AML-193 (cell line): ENCODE measurements around the gene UBA5.
A peak's percentile ranks its signal among the peaks of the same experiment; 100 is the strongest.

Source experiments
- DNase-seq, 2 experiments: peaks; one replicate each; lab custom pipeline; 2025; lab: John Stamatoyannopoulos, UW

Gene UBA5

DNA sequence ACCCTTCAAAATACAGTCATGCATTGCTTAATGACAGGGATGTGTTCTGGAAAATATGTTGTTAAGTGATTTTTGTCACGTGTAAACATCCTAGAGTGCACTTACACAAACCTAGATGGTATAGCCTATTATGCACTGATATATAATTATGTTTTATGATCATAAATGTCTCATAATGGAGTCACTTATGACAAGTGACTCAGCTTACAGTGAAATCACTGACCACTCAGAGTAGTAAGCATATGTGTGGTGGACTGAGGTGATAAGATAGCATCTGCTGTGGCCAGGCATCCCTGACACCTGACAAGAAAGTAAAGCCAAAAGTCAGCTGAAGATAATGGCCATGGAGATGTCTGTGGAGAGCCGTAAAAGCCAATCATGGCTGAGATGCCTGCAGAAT lies 5.9 kb upstream of the UBA5 start:
- DNase-seq, result no peak

DNA sequence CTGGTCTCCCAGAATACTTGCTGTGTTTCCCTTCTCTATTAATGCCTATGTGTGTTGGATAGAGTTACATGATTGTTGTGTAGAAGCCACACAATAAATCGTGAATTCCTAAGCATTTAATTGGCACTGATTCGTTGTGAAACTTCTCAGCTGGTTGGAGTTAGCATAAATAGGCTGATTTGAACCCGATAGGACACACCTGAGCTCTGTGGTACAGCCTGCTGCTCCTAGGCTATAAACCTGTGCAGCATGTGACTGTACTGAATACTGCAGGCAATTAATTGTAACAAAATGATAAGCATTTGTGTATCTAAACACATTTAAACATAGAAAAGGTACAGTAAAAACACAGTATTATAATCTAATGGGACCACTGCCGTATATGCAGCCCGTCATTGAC lies 5.4 kb upstream of the UBA5 start:
- DNase-seq, result no peak

DNA sequence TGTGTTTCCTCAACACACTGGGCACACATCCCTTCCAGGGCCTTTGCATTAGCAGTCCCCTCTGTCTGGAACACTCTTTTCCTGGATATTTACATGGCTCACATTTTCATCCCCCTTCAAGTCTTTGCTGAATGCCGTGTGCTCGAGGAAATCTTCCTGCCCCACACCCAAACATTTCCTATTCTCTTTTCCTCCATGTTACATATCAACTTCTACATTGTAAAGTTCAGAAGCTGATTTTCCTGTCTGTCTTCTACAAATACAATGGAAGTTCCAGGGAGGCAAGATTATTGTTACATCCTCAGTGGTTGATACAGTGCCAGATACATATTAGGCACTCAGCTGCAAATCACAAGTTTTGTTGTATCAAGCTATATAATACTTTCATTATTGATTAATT lies 4.7 kb upstream of the UBA5 start:
- DNase-seq, result no peak

DNA sequence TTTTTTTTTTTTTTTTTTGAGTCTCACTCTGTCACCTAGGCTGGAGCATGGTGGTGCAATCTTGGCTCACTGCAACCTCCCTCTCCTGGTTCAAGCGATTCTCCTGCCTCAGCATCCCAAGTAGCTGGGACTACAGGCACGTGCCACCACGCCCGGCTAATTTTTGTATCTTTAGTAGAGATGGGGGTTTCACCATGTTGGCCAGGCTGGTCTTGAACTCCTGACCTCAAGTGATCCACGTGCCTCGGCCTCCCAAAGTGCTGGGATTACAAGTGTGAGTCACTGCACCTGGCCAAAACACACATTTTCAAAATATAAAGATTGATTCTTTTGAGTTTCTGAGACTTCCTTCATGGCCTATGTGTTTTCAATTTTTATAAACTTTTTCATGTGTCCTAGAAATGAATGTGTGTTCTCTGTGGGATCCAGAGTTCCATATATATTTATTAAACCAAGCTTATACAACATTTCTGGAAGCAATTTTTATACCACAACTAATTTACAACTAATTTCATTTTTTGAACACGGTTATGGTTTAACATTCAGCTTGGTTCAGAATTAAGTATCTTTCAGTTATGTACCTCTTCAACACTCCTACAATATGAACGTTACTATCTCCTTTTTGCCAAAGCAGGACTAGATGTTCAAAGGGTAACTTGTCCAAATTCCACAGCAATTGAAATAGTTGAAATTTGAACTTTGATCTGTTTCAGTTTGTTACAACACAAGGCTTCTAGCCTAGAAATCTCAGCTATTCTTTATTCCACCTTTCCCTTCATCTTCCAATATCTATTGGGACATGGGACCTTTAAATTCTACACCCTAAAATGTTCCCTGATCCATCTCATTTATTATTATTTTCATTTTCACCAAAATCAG lies 2.0 kb upstream of the UBA5 start:
- no peak for DNase-seq

DNA sequence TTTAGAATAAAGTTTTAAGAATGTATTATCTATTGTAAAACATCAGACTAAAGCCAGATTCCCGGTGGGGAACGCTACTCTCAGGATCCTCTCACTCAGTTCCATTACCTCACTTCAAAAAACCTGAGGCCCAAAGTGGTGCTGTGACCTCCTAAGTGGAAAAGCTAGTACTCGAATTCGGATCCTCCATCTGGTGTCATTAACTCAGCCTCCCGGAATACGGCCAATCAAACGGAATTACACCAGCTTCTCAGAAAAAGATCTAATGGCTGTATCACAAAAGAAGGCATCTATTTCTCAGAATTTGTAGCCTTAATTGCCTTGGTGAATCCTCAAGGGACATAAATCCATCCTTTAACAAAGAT lies 1.1 kb upstream of the UBA5 start:
- DNase-seq, result peak; percentile 39 to 51

DNA sequence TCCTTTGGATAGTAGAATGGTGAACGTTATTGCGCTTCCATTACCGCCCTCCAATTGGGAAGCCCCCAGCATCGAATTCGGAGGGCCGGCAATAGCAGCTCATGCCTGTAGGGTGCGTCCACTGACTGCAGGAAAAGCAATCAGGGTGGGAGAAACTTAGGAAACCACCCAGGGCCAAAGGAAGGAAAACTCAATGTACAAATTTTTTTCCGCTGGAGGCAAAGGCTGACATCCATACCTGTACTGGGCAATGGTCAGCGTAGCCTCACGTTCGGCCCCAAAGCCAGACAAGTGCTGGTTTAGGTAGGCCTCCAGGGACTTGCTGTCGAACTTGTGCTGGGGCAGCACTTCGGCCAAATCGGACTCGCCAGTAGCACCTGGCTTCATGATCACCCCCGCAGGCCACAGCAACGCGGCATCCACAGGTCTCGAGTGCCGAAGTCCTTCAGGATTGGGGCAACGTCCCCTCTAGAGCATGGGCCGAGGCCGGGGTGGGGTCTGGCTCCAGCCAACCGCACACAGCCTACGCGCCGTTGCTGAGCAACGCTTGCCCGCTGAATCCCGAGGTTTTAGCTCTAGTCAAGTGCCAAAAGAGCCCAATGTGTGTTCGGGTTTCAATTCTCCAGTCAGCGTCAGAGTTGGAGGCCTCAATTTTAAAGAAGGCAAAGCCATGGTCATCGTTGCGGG lies 621 bp upstream of the UBA5 start, which contains the start of gene ACAD11:
ACAD11 (minus strand) TSS at position 445 of the 687 bp plus-strand sequence; CDS start at position 387, 58 bp downstream.
- DNase-seq, result peak; percentile 72 to 75

DNA sequence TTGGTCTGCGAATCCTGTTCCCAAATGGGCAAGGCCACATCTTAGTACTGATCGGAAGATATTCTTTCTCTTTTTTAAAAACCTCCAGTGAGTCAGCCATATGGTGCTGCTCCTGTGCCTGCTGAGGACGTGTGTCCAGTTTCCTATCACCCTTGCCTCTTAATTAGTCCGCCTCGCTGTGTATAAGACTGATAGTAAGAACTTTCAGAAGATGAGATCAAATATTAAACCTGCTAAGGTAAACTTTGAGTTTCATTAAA lies 612 bp downstream of the UBA5 start:
- DNase-seq, result peak in 1 of 2 experiments; percentile 56

DNA sequence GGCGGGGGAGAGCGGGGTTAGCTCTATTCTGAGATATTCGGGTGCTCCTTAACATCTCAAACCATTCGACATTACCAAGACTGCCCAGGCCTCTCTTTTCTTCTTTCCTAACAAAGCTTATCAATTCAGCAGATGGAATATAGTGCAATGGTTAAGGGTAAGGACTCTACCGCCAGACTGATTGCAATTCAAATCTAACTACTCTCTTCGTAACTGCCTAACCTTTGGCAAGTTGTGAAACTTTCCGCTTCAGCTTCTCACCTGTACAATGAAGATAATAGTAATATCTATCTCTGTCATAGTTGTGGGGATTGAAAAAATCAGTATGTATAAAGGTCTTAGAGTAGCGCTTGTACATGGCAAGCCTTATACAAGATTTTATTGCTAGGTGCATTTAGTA lies 972 bp downstream of the UBA5 start:
- no peak for DNase-seq

DNA sequence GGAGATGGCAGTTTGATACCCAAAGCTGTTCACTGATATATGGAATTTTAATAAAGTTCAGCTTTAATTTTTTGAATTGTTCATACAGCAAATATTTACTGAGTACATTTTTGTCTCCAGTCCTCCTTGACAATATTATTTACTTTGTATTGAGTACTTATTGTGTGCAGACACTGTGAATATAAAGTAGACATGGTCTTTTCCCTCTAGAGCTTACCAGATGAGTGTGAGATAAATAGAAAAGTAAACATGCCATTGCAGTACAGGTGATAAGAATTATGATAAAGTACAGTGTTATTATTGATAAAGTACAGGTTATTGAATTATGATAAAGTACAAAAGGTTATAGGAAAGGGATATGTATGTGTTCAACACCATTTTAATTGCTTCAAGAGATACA lies 2.1 kb downstream of the UBA5 start:
- DNase-seq, result no peak

DNA sequence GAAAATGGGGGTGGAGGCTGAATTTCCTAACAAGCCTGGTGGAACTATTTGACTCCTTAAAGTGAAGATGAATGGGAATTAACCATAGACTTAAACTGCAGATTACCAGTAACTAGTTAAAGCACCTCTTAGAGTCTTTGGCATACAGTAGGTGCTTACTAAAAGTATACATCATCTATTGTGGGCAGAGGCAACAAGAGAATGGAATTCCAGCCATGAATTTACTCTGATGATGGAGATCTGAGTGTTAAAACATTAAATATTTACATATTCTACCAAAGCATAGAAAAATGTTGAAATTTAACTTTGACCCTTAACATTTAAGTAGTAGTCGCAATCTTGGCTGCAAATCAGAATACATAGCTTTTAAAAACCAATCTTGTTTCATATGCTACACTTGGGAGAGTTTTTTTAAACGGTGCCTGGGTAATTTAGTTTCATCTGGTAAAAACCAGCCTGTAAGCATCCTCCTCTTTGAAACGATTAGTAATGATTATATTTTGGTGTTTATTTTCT lies 5.2 kb downstream of the UBA5 start:
- no peak for DNase-seq

DNA sequence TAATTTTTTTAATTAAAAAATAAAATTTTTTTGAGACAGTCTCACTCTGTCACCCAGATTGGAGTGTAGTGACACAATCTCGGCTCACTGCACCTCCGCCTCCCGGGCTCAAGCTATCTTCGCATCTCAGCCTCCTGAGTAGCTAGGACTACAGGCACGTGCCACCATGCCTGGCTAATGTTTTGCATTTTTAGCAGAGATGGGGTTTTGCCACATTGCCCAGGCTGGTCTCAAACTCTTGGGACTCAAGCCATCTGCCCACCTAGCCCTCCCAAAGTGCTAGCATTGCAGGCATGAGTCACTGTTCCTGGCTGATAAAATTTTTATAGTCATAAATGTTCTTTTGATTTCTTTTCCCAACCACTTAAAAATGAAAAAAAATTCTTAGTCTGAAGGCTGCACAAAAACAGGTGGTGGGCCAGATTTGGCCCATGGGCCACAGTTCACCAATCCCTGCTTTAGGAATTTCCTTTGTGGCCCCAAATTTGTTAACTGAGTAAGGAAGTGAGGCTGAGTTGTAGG lies 9.2 kb downstream of the UBA5 start:
- DNase-seq, result no peak

DNA sequence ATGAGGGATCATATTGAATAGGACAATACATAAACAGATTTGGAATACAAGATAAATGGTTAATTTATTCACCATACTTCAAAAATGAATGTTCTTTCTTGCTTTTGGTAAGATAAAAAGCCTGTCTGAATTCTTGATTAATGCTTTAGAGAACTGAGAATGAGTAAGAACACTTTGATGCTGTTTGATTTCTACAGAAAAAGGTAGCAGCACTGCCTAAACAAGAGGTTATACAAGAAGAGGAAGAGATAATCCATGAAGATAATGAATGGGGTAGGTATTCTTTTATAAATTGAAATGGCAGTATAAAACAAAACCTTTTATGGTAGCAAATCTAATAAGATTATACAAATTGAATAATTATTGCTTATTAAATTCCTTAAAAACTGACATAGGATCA lies 15.3 kb downstream of the UBA5 start:
- DNase-seq, result no peak

DNA sequence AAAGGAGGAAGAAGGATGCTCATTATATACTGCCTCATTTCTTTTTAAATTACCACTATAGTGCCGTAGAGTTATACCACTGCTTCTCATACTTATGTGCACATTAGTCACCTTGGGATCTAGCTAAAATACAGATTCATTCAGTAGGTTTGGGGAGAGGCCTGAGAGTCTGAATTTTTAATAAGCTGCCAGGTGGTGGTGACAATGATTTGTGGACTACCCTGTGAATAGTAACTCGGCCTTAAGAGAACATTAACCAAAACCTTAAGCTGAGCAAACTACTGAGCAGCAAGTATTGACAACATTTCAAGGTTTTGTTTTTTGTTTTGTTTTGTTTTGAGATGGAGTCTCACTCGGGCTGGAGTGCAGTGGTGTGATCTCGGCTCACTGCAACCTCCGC lies 19.8 kb downstream of the UBA5 start:
- DNase-seq, result no peak

DNA sequence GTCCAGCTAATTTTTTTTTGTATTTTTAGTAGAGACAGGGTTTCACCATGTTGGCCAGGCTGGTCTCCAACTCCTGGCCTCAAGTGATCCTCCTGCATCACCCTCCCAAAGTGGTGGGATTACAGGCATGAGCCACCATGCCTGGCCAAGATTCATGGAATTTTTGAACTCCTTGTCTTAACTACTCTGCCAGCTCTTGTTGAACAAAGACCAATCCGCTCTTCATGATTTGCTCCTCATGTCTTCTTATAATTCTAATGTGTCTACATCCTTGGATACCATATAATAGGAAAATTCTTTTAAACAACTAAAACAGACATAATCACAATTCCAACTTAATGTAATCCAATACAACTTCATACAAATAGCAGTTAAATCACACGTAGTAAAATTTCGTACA lies 21.3 kb downstream of the UBA5 start:
- no peak for DNase-seq

DNA sequence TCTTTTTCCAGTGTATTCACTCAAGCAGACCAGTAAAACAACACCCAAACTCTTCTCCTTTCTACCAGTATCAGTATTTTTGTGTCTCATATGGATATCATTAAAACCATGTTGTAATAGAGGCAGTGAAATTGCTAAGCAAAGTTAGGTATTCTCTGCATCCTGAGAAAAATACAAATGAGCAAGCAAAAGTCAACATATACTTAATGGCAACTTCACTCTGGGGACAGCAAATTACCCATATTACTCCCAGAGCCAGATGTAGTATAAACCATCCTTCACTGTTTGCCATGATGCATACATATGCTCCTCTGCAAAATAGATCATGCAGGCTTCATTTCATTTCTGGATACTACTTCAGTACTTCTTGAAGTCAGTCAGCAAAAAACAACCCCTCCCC lies 22.1 kb downstream of the UBA5 start:
- DNase-seq, result no peak

DNA sequence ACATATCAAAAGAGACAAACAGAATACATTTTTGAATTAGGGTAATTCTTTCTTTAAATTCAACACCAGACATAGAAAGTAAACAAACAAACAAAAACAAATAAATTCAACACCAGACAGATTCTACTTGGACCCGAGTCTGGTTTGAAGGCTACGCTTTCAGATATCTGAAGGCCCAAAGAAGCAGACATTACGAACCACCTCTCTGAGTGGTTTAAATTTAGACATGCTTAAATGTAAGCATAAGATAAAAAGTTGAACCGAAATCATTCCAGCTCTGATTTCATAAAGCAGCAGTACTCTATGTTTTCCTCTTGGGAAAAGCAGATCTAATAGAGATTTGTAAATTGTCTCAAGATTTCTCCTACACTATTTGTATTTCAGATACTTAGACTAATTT lies 29.9 kb downstream of the UBA5 start:
- DNase-seq, result no peak

DNA sequence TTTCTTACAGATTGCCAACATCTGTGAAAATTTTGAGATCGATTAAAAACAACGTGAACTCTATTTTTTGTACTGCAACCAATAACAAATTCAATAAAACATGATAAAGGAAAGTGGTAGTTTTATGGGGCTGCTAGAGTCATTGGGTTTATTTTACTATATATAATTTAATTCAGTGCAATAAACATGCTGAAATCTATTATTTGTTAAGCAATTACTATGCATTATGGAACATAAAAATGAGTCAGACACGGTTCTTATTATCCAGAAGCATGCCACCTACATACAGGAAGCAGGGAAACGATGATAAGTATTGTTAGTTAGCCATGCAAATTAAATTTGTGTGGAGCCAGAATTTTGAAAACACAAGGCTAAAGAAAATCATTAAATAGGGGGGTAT lies 34.9 kb downstream of the UBA5 start:
- DNase-seq, result no peak

DNA sequence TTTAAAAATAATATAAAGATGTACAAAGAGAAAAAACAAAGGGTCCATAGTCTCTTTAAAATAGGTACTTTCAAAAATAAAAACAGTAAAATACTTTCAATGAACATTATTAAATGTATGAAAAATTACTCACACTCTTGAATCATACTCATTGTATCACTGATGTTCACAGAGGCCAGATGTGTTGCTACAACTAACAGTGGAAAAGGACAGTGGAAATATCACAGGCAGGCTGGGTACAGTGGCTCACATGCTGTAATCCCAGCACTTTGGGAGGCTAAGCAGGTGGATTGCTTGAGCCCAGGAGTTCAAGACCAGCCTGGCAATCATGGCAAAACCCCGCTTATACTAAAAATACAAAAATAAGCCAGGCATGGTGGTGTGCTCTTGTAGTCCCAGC lies 35.3 kb downstream of the UBA5 start:
- DNase-seq, result no peak

DNA sequence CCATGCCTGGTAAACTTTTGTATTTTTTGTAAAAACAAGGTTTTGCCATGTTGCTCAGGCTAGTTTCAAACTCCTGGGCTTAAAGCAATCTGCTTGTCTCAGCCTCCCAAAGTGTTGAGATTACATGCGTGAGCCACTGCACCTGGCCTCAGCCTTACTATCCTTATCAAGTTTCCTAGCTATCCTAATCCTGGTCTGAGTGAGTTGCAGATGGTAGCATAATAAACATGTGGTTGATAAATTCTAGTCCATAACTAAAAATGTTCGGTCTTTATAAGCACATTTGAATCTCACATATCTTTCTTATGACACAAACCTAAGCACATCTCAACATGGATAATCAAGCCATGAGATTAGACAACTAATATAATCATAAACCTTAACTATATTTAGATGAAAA lies 43.6 kb downstream of the UBA5 start:
- DNase-seq, result no peak

DNA sequence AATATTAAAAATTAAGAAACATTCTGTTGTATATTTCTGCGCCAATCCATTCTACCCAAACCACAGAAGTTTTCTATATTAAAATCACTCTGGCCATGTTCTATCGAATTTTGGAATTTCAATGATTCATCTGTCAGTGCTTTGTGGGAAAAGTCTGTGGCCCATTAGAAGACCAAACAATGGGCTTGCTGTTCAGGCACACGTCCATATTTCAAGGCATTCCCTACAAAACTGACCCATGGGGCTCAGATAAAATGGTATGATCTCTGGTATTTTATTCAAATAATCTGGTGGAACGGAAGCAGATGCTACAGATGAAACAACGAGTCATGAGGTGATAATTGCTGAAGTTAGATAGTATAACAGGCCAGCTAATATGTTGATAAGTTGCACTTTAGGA lies 49.6 kb downstream of the UBA5 start:
- no peak for DNase-seq

DNA sequence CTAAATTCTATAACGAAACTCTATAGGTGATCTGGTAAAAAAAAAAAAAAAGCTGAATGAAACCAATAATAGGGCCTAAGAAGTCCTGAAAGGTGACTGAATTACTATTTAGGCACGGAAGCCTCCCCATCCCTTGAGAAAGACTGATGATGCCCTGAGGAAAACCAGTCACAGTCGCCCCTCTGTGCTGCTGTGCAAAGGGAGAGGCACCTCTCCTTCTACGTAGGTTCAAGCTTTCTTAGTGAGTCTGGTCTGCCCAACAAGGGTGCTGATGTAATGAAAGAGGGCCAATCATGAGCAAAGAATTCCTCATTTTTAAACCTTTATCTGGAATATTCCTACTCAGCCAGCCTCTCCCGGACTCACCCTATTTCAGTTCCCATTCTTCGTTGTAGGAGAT lies 50.2 kb downstream of the UBA5 start:
- no peak for DNase-seq

DNA sequence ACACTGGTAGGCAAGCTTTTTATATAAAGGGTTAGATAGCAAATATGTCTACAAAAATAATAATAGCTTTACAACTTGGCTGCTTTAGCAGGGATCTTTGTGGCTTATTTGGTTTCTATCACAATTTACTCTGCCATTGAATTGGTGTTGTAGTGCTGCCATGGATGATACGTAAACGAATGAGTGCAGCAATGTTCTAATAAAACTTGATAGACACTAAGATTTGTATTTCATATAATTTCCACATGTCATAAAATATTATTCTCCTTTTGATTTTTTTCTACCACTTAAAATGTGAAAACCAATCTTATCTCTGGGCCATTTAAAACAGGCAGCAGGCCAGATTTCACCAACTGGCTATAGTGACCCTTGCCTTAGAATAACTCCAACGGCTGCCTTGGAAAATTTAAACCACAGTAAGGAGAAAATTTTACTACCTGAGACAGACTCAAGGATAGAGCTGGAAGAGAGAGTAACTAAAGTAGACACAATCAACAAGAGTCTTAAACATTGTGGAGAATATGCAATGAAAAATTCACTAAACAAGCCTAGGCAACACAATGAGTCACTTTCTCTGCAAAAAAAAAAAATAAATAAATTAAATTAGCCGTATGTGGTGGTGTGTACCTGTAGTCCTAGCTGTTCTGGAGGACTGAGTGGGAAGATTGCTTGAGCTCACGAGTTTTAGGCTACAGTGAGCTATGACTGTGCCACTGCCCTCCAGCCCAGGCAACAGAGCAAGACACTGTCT lies 54.0 kb downstream of the UBA5 start:
- DNase-seq, result no peak

DNA sequence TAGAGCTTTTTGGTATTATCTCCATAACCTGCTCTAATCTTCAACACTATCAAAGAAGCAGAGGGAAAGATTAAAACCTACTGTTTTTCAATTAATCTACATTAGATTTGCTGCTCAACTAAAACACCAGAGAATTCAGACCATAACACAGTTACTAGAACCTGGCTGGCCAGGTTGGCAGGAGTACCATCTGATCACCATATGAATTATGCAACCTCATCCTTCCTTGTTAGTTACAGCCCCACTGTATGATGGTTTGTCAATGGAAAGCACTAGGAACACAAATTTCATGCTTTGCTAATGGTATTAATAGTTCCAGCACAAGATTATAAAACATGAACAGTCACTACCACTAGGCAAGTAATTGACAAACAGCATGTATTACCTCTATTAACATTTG lies 56.2 kb downstream of the UBA5 start:
- no peak for DNase-seq
